DMS79 (cell line): ENCODE results near the gene TNRC18.
"Not testable (repeated sequence)": the region's sequence is repeated elsewhere in the genome, so short reads cannot be mapped to it uniquely, and the experiment has no call there.

Experiments
- DNase-seq: peaks from one replicate; lab custom pipeline; 2025; lab: John Stamatoyannopoulos, UW

TNRC18 gene

DNA sequence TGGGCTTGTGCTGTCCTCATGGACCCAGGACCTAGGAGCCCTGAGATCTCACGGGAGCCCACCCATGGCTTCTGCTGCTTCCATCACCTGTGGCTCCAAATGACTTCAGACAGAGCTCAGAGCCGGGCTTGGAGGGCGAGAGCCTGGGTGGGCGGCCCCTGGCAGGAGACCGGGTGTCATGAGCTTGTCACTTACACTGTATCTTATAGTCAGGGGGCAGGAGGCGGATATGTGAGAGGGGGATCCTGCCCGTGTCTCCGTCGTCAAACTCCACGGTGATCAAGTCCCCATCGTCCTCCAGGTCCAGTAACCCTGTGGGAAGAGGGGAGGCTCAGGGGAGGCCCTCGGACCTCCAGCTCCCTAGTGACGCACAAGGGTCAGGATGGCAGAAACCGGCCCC, 107.9 kb downstream of the TNRC18 start:
- no peak for DNase-seq

DNA sequence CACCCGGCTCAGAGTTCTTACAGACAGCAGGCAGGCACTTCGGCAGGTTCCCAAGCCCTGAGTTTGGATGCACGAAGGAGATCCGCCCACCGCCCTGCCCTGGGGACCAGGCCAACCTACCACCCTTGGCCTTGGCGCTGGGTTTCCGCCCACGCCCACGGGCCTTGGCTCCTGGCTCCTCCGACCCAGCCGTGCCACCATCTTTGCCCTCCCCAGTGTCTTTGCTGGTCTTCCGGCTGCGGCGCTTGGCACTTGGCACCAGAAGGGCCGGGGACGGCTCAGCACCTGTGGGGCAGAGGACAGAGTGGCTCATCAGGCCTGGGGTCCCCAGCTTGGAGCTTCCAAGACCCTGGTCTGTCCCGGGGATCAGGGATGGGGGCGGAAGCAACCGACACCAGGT, 108.8 kb downstream of the TNRC18 start:
- no peak for DNase-seq

DNA sequence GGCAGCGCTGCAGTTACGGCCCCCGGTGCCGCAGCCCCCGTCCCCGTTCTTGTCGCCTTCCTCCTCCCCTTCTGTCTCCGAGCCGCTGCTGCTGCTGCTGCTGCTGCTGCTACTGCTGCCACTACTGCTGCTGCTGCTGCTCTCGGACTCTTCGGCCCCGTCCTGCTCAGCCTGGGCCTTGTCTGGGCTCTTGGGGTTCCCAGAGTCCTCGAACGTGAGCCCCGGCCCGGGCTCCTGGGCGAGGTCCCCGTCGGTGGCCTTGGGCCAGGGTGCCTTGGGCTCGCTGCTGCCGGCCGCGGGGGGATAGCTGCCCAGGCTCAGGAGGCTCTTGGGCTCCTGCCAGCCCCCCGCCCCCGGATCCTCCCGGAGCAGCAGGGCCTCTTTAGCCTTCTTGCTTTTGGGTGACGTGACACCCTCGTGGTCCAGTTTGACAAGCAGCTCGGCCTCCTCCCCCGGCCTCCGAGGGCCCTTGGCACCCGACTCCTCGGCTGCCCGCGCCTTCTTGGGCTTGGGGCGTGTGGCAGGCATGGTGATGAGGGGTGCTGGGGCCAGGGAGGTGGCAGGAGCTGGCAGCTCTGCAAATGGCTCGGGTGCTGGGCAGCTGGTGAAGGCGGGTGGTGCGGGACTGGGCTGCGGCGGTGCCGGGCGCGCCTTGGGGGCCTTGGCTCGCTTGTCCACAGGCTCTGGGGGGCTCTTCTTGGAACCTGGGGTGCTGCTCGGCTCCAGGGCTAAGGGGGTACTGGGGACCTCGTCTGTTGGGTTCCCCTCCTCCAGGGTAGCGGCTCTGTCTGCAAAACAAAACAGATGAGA, 110.4 kb downstream of the TNRC18 start:
- not testable (repeated sequence) for DNase-seq

DNA sequence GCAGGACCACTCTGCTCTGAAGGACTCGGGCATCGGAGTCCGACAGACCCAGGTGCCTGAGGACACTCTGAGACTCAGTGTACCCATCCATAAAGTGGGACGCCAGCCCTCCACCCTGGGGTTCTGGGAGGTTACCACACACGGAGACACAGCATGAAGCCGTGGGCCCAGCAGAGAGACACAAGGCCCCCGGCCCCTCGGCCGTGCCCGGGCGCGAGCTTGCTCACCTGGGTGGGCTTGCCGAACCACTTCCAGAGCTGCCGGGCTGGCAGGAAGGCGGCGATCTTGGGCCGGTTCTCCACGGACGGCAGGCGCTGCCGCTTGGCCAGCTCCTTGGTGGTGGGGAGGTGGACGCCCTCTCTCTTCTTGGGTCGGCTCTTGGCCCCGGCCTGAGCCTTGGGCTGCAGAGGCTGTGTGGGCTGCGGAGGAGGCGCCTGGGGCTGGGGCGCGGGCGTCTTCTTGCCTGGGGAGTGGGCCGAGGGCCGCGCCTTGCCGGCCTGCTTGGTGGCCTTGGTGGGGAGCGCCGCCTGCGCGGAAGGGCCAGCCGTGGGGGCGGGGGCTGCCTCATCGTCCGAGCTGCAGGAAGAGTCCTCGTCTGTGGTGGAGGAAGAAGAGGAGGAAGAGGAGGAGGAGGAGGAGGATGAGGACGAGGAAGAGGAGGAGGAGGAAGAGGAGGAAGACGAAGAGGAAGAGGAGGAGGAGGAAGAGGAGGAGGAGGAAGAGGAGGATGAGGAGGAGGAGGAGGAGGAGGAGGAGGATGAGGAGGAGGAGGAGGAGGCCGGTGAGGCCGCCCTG, 111.2 kb downstream of the TNRC18 start:
- not testable (repeated sequence) for DNase-seq

DNA sequence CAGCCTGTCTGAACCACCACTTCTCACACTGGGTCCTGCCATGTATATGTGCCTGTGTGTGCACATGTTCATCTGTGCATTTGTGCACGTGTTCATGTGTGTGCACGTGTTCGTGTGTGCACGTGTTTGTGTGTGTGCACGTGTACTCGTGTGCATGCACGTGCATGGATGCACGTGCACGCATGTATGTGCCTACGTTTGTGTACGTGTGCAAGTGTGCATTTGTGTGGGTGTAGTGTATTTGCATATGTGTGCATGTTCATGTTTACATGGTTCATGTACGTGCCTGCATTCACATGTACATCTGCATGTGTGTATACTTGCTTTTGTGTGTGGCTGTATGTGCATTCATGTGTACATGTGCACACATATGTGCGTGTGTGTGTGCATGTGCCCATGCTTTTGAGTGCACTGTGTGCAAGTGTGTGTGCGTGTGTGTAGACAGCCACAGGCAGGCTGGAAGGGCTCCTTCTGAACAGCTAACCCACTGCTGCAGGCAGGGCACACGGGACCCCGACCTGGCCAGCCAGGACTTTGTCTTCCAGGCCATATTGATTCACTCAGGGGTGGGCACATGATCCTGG, 112.7 kb downstream of the TNRC18 start:
- no peak for DNase-seq

DNA sequence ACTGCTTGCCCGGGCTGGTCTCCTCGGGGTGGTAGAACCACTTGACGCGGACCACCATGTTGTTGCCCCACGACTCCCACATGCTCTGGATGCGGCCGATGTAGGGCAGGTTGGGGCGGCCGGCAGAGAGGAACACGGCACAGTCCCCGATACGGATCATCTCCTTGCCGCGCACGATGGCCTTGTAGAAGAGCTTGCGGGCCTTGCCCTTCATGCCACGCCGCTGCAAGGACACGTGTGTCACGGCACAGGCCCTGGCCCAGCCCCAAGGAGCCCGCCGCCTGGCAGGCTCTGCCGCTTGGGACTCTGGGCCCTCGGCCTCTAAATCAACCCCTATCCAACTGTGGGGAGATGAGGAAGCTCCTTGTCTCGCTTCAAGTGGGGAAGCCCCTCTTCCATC, 114.5 kb downstream of the TNRC18 start:
- DNase-seq = no peak

DNA sequence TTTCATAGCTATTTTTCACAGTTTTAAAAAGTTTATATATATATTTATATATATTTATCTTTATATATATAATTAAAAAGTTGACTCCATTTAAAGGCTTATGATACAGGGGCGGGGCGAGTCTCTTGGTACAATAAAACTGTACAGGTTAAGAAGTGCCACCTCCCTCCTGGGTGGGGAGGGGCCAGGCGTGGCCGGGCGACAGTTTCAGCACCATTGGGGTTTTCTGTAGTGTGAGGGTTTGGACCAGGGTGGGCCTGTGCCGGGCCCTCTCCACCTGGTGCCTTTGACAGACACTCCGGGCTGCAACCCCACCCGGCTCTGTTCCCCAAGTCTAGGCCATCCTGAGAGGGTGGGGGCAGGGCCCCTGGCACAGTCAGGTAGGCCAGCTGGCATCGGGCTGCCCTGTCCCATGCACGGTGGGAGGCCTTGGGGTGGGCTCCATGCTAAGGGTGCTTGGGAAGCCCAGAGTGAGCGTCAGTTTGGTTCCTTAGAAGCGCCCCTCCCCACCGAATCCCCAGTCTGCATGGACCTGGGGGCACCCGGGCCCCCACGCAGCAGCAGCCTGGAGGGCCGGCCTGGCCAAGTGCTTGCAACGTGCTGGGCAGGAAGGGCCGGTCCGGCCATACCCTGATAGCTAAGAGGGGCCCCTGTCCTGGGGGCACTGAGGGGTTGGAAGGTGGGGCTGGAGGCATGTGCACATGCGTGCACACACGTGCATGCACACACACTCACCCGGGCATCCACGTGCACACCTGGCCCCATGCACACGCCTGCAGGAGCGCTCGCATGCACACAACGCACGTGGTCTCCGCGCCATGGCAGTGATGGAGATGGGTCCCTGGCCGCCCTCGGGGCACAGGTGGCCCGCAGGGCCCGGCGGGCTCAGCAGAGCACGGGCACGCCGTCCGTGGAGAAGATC, 116.2 kb downstream of the TNRC18 start:
- DNase-seq = not testable (repeated sequence)

DNA sequence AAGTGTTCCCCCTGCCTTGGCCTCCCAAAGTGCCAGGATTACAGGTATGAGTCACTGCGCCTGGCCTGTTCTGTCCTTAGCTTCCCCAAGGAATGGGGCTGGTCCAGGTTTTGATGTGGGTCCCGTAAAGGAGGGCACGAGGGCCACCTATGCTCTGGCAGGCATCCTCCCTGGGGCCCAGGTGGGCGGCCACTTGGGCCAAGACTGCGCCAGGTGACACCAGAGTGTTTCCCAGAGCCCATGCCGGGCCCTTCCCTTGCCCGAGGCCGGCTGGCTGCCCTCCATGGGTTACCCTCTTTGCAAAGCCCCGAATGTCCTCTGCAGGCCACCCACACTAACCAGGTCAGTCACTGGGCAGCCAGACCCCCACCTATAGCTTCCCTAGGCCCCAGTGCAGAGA, 118.6 kb downstream of the TNRC18 start:
- DNase-seq = not testable (repeated sequence)

DNA sequence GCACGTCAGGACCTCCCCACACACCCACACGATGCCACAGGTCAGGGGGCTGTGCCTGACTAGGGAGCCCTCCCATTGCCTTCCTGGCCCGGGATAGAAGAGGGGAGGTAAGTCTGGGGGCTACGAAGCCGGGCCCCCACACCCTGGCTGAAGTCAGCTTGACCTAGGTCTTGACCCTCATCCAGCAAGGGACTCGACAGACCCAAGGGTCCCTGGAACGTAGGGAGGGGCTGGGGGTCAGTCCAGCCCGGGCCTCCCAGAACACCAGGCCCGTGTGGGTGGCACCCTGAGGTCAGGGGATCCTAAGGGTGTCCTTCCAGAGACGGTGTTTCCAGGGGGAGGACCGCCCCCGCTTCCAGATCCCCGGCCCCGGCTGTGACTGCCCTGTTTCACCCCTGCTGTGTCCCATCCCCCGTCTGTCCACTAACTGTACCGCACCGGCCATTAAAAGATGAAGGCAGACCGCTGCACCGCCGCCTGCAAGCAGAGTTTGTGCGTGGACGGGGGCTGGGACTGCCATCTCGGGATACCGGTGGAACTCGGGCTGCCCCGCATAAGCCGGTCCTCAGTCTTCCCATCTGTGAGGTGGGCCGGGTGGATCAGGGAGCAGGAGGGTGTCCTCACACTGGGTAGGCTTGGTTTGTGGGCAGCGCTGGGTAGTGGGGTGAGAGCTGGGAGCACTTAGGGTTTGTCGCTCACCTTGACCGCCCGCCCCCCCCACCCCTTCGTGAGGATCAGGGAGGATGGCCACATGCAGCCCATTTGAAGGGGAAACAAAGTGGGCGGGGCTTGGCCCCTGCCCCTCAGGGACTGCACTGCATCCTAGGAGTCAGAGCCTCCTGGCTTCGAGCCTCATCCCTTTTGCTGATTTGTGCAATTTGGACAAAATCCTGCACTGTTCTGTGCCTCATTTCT, 119.8 kb downstream of the TNRC18 start:
- no peak for DNase-seq

DNA sequence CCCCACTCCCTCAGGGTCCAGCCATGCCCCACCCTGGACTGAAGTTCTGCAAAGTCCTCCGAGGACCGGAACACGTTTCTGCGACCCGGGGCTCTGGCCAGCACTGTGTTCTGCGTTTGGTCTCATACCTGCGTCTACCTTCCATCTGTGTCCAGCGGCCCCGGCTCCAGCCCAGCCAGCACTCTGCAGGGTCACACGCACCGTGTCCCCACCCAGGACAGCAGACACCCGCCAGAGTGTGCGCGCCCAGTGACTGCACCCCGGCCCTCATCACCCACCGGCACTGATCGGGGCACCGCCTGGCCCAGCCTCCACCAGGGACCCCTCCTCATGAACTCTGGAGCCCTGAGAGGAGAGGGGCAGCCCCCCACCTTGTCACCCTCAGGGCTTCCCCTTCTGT, 120.6 kb downstream of the TNRC18 start:
- DNase-seq = no peak

DNA sequence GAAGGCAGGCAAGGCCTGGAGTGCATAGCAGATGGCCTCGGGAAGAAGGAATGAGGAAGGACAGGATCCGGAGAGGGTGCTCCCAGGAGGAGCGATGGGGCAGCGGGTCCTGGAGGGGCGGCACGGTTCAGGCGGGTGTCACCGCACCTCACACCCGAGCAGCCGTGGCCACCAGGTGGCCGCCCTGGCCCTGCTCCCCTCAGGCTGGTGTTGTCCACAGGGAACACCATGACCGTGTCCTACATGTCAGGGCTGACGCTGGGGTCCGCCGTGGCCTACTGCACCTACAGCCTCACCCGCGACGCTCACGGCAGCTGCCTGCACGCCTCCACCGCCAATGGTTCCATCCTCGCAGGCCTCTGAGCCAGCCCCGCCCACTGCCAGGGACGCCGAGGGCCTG, 121.1 kb downstream of the TNRC18 start:
- DNase-seq = no peak

DNA sequence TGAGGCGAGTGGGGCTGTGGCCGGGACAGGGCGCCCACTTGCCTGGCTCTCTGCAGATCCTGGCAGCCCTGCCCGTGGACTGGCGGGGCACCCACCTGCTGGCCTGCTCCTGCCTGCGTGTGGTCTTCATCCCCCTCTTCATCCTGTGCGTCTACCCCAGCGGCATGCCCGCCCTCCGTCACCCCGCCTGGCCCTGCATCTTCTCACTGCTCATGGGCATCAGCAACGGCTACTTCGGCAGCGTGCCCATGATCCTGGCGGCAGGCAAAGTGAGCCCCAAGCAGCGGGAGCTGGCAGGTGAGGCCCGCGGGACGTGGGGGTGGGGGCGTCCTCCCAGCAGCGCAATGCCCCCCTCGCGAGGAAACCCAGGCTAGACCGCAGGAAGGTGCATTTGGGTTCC, 123.3 kb downstream of the TNRC18 start:
- no peak for DNase-seq

DNA sequence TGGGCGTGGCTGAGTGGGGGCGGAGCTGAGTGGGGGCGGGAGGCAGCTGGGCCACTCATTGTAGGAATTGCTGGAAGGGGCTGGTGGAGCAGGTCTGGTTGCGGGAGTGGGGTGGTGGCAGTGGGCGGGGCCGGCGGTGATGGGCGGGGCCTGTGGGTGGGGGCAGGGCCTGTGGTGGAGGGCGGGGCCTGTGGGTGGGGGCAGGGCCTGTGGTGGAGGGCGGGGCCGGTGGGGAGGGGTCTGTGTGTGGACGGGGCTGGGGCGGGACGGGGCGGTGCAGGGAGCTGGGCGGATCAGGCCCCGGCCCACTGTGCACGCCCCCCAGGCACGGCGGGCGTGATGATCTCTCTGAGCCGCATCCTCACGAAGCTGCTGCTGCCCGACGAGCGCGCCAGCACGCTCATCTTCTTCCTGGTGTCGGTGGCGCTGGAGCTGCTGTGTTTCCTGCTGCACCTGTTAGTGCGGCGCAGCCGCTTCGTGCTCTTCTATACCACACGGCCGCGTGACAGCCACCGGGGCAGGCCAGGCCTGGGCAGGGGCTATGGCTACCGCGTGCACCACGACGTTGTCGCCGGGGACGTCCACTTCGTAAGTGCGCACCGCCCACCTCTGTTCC, 126.9 kb downstream of the TNRC18 start:
- no peak for DNase-seq

DNA sequence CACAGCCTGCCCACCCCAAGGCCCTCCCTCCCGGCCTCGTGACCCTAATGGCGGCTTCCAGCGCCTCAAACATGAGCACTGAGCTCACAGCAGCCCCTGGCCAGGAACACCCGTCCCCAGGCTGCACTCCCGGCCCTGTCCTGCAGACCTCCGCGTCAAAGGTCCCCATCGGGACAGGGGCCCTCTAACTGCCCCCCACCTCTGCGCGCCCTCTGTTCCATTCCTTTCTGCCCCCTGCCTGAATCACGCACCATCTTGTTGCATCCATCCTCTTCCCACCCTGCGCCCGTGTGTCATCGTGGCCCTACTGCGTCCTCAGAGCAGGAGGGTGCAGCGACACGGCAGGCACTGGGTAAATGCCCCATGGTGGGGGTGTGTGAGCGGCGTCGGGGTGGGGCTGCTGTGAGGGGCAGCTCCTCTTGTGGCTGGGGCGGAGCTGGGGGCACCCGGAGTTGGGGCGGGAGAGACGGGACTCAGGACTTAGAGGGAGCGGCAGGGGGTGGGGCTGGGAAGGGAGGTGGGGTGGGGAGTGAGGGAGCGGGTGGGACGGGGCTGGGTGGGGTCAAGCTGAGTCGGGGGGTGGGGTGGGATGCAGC, 127.5 kb downstream of the TNRC18 start:
- DNase-seq = no peak

DNA sequence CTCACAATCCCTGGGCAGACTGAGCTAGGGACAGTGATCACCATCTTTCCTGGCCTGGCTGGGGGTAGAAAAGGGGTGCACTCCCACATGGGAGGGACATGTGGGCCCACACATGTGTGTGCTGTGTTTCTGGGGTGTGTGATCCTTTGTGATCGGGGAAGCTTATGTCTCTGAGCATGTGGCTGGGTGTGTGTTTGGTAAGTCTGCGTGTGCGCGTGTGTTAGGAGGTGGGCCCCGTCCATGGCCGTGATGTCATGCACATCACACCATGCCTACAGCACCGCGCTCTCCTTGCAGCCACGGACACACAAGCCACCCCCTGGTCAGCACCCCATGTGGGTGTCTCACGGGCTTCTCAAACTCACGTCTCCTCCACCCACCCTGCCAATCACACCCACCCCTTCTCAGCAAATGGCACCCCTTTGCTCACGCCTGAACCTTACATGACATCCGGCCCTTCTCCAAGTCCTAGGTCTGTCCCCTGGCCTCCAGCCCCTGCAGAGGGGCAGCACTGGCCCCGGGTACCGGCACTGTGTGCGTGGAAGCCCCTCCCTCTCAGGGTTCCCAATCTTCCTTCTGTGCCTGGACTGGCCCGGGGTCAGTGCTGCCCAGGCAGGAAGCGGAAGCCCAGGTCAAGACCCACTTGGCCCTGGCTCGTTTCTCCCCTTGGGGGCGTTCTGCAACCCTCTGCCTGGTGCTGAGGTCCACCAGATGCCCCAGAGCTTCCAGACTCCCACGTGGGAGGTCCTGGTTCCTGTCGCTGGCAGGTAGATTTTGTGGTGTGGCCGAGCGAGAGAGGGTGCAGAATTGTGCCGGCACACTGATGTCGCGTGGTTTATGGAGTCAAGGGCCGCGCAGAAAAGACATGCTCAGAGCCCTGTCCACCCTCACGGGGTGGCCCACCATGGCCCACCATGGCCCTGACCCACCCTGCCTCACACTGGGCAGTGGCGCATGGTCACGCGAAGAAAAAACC, 128.3 kb downstream of the TNRC18 start:
- no peak for DNase-seq

DNA sequence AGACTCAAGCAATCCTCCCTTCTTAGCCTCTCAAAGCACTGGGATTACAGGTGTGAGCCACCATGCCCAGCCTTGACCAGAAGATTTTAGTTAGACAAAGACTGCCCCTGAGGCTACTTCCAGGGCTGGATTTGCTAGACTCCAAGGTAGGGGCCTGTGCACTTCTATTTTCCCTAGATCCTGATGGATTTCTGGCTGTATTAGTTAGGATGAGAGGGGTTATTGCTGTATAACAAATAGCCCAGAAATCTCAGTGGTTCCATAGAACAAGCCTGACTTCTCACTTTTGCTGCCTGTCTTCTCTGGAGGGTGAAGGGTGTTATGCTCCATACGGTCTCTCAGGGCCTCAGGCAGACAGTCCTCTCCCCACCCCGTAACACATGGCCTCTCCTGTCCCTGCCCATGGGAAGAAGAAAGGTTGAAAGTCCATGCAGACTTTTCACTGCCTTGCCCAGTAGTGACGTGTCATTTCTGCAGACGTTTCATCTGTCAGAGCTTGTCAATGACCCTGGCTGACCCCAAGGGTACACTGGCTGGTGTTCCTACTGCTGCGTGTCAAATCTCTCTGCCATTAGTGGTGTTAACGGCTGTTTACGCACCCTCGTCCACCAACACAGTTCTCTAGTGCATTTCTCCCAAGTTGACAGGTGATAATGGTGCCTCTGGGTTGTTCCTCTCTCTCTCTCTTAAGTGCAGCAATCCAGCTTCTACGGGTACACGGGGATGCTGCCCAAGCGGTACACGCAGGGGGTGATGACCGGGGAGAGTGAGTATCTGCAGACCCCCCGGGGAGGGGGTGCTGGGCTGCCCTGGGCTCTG, 129.3 kb downstream of the TNRC18 start:
- no peak for DNase-seq

DNA sequence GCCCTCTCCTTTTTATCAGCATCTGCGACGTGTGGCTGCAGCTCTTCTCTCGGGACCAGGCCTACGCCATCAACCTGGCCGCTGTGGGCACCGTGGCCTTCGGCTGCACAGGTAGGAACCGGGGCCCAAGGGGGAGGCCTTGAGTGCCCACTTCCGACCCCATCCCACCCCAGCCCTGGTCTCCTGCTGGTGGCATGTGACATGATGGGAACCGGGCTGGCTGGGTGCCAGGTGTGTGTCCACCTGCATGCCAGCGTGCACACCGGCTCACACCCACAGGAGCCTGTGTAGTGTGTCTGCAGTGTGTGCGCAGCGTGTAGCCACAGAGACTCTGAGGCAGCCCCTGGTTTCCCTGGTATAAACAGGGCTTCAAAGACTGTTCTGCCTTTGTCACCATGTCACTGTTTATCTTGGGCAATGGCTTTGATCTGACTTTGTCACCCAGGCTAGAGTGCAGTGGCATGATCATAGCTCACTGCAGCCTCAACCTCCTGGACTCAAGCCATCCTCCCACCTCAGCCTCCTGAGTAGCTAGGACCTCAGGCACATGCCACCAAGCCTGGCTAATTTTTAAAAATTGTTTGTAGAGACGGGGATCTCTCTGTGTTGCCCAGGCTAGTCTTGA, 131.8 kb downstream of the TNRC18 start:
- not testable (repeated sequence) for DNase-seq
